RWPE2 (cell line): ENCODE measurements around the gene SCLY.

Source experiments
- ATAC-seq: fragments of 200-7000 bp; cut with Tn5 transposase; 3 replicates; pipeline ENCODE4 v1.9.1; 2021; ENCODE audit warnings: low read depth
- DNase-seq: peaks from one replicate; pipeline ENCODE4 v3.0.0-alpha.2; 2020; ENCODE audit warnings: low spot score
- H3K27ac ChIP-seq: fragments of 450-650 bp; 2 replicates; pipeline ENCODE4 v1.5.1; 2017; ENCODE audit warnings: mild to moderate bottlenecking; ENCODE audit not compliant: poor library complexity, severe bottlenecking
- H3K27me3 ChIP-seq: fragments of 250-450 bp; sonication (Bioruptor Pico); 2 replicates; pipeline ENCODE4 v1.5.1; 2021; ENCODE audit warnings: mild to moderate bottlenecking, moderate library complexity; ENCODE audit not compliant: insufficient read depth, poor library complexity, severe bottlenecking
- H3K36me3 ChIP-seq: fragments of 250-450 bp; sonication (Bioruptor Pico); 2 replicates; pipeline ENCODE4 v1.5.1; 2020; ENCODE audit warnings: low read depth, mild to moderate bottlenecking, moderate library complexity
- H3K4me1 ChIP-seq: fragments of 250-450 bp; sonication (Bioruptor Pico); 2 replicates; pipeline ENCODE4 v1.5.1; 2021; ENCODE audit warnings: mild to moderate bottlenecking, moderate library complexity; ENCODE audit not compliant: insufficient read depth, poor library complexity, severe bottlenecking
- H3K4me3 ChIP-seq: fragments of 250-450 bp; sonication (Bioruptor Pico); 2 replicates; pipeline ENCODE4 v1.5.1; 2021; ENCODE audit warnings: mild to moderate bottlenecking, moderate library complexity; ENCODE audit not compliant: severe bottlenecking
- H3K9me3 ChIP-seq: fragments of 250-450 bp; sonication (Bioruptor Pico); 2 replicates; pipeline ENCODE4 v1.5.1; 2021; ENCODE audit warnings: mild to moderate bottlenecking, moderate library complexity; ENCODE audit not compliant: severe bottlenecking
- CTCF ChIP-seq: fragments of 450-650 bp; IDR thresholded peaks from one replicate; pipeline ENCODE4 v1.5.1; 2017; ENCODE audit warnings: mild to moderate bottlenecking, moderate library complexity; ENCODE audit not compliant: poor library complexity, severe bottlenecking

SCLY gene

DNA sequence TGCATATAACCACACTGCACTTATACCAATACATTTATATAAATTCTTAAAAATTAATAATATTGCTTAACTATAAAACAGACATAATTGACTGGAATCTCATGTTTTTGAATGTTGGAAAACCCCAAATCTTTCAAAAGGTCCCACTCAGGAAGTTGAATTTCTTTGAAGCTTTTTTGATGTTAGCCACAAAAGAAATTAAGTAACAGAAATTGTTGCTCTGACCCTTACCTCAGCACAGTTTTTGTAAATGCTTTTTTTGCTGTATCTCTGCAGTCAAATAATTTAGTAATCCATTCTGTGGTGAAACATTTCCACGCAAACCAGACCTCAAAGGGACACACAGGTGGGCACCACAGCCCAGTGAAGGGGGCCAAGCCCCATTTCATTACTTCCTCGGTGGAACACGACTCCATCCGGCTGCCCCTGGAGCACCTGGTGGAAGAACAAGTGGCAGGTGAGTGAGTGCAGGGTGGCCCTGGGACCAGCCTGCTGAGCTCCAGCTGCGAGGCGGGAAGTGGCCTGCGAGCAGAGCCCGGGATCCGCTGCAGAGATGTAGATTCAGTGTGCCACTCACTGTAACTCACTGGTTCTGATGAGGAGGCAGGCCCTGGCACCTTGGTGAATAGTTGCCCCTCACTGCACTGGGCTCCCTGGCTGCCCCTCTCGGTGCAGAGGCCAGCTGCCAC lies 8.4 kb downstream of the SCLY start:
- DNase-seq (no peak), ATAC-seq (no peak)
- no peaks in the 10 kb centered on the region for H3K4me1 ChIP-seq
- peaks cover 82% of the 10 kb centered on the region for H3K36me3 ChIP-seq
- no peaks in the 10 kb centered on the region for H3K27me3 ChIP-seq
- no peak overlapping the region for H3K4me3 ChIP-seq
- no peak overlapping the region for H3K27ac ChIP-seq
- H3K9me3 ChIP-seq: no peaks in the 10 kb centered on the region
- no peak for TF ChIP-seq CTCF

DNA sequence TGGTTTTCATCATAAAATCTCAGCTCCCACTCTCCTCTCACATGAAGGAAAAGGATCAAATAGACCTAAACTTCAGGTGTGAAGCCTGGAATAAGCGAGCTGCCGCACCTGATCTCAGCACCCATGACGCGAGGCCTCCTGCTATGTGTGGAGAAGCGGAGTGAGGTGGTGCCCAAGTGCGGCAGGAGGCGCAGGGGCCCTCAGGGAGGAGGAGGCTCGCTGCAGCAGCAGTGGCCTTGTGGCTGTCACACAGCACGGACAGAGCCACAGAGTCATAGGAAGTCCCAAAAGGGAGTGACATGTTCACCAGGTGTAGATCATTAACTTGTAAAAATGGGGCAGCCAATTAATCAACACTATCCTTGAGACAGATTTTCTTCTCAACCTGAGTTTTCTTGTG lies 9.1 kb downstream of the SCLY start:
- no peak overlapping the region for H3K4me3 ChIP-seq
- no peaks in the 10 kb centered on the region for H3K9me3 ChIP-seq
- no peaks in the 10 kb centered on the region for H3K27me3 ChIP-seq
- no peaks in the 10 kb centered on the region for H3K4me1 ChIP-seq
- peaks cover 82% of the 10 kb centered on the region for H3K36me3 ChIP-seq
- DNase-seq: no peak
- H3K27ac ChIP-seq: no peak overlapping the region
- ATAC-seq: no peak
- TF ChIP-seq CTCF: no peak

DNA sequence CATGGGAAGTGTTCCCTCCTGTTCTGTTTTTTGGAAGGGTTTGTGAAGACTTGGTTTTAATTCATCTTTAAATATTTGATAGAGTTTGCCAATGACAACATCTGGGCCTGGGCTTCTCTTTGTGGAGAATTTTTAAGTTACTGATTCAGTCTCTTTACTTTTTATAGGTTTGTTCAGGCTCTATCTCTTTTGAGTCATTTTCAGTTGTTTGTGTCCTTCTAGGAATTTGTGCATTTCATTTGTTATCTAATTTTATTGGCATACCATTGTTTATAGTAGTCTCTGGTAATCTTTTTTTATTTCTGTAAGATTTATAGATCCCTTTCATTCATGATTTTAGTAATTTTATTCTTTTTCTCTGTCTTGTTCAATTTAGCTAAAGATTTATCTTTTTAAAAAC lies 14.6 kb downstream of the SCLY start:
- Histone ChIP-seq H3K4me3 (no peak overlapping the region), H3K27me3 (no peaks in the 10 kb centered on the region), H3K36me3 (peaks cover 68% of the 10 kb centered on the region), H3K27ac (no peak overlapping the region), H3K9me3 (no peaks in the 10 kb centered on the region), H3K4me1 (no peaks in the 10 kb centered on the region)
- DNase-seq: no peak
- TF ChIP-seq CTCF: no peak
- no peak for ATAC-seq

DNA sequence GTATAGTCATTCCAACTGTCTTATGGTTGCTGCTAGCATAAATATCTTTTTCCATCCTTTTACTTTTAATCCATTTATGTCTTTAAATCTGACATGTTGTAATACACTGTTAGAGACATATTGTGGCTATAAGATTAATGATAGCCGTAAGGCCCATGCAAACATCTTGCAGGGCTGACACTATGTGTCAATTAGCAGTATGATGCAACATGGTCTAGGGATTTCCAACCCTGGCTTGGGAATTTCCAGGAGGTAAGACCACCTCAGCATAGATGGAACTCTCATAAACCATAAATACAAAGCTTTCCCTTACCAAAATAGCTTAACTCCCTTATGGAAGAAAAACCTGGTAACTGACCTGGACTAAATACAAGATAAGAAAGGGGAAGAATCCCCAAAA lies 16.5 kb downstream of the SCLY start:
- ATAC-seq (no peak), DNase-seq (no peak)
- peaks cover 67% of the 10 kb centered on the region for H3K36me3 ChIP-seq
- H3K4me3 ChIP-seq: no peak overlapping the region
- no peaks in the 10 kb centered on the region for H3K4me1 ChIP-seq
- no peaks in the 10 kb centered on the region for H3K27me3 ChIP-seq
- no peaks in the 10 kb centered on the region for H3K9me3 ChIP-seq
- no peak for TF ChIP-seq CTCF
- no peak overlapping the region for H3K27ac ChIP-seq

- TF ChIP-seq CTCF: no peak
- peaks cover 64% of the 10 kb centered on the region for H3K36me3 ChIP-seq
- no peak overlapping the region for H3K27ac ChIP-seq
- no peak for ATAC-seq
- no peaks in the 10 kb centered on the region for H3K27me3 ChIP-seq
- no peak overlapping the region for H3K4me3 ChIP-seq
- no peak for DNase-seq
- no peaks in the 10 kb centered on the region for H3K4me1 ChIP-seq
- H3K9me3 ChIP-seq: no peaks in the 10 kb centered on the region
These were observed 19.1 kb downstream of the SCLY start for GRCh38 chr2:238079874-238080327.
